HG02840 (cell line): ENCODE results near the gene MAML2.

Source experiments
- ATAC-seq: cut with Tn5 transposase; IDR thresholded peaks from one replicate; pipeline ENCODE4 v1.9.1; 2021; ENCODE audit warnings: mild to moderate bottlenecking, moderate library complexity, moderate number of reproducible peaks; ENCODE audit not compliant: unreplicated experiment, low FRiP score

The MAML2 gene

DNA sequence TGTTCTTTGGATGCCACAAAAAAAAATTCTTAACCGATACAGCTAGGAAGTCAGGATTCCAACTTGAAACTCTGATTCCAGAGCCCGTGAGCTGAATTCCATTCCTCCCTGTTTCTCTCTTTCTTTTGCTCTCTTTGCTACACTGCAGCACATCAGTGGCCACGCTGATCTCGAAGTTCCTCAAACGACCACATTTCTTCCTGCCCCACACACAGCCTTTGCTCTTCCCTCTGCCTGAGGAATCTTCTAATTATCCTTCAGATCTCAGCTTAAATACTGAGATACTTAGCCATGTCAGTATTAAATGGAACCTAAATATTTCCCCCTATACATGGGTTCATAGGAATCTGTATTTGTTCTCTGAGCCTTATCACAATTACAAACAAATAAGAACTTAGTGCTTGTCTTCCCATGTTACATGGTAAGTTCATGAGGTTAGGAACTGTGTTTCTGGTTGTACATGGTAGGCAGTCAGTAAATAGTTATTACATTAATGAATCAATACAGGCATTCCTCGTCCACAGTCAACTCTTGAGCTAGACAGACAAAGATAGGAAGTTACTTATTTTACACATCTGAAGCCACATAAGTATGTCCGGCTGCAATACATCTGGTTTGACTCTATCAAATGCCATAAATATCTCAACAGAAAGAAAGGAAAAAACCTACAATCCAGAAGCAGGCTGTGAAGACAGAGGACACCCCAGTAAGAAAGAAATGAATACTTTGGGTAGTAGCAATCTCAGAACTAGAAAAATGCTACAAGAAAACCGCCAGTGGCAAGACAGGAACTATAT, 86.6 kb downstream of the MAML2 start:
- no peak for ATAC-seq

DNA sequence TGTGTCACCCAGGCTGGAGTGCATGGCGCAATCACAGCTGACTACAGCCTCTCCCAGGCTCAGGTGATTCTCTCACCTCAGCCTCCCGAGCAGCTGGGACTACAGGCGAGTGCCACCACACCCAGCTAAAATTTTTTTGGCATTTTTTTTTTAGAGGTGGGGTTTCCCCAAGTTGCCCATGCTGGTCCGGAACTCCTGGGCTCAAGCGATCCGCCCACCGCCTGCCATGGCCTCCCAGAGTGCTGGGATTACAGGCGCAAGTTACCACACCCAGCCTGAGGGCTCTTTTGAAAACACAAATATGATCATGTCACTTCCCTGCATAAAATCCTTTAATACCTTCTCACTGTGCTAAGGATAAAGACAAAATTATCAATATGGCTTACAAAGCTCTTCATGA, 88.1 kb downstream of the MAML2 start:
- ATAC-seq, result no peak

DNA sequence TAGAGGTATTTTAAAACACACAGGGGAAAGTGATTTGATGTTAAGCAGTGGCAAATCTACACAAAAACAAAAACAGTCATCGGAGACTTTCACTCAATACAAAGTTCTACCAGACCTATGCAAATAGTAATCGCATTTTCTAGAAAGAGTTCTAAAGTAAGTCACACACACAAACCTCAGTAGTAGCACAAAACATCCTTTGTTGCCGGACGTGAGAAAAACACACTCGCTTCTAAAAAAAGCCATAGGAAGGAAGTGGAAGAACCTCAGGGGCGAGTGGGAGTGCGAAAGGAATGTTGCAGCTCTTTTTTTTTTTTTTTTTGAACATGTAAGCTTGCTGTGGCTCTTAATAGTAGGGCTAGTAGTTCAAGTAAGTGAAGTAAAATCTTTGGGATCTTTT, 88.9 kb downstream of the MAML2 start:
- no peak for ATAC-seq

DNA sequence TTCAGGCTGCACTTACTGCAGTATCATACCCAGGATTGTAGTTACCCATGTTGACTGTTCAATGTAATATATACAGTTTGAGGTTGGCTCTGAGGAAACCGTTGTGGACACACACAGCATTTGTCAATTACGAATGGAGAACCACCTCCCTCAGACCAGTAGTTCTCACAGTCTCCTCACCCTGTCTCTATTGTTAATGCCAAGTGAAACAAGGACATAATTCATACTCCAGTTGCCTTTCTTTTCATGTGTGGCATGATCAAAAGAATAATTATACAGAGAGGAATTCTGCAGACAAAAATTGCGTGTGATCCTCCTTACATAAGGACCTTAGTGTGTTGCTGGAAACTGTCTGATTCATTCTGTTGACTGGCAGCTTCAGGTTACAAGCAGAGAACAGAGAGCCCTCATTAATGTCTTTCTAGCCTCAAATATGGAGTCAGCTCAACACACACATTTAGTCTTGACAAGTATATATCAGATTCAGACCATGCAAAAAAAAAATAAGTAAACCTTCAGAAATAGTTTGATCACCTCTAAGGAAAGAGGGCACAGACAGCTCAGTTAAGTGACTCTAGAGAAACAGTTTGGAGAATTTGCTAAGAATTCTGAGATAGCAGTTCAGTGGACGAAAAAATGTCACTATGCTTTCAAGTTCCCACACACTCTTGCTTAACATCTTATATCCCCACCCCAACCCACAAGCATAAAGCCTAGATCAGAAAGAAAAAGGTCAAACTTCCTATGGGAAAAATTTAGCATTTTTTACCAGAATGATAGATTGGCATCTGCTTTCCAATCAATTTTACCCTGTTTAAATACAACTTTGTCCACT, 96.1 kb downstream of the MAML2 start:
- ATAC-seq, result no peak

DNA sequence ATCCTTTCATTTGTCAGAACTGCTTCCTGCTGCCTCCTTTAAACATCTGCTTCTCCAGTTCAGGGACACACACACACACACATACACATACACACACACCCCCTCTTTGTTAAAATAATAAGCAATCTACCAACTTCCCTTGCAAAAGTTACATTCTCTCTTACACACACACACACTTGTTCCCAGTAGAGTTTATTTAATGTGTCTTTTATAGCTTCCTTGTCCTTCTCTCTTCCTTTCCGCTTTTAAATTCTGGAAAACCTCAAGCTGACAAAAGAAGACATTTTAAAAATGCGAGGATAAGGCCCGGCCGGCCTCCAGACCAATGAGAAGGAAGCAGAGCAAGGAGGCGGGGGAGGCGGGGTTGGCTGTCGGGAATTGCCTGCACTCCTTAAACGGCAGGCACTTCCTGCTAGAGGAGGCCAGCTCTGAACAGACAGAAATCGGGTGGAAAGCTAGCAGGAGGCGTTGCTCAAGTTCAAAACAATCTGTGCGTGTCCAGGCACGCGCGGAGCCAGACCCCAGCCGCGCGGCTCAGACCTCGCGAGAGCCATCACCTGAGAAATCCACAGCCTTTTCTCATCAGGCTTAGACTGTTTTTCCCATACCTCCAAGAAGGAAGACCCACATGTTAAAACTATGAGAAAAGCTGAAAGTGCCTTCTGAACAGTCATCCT, 99.9 kb downstream of the MAML2 start:
- peak; percentile 83 for ATAC-seq

DNA sequence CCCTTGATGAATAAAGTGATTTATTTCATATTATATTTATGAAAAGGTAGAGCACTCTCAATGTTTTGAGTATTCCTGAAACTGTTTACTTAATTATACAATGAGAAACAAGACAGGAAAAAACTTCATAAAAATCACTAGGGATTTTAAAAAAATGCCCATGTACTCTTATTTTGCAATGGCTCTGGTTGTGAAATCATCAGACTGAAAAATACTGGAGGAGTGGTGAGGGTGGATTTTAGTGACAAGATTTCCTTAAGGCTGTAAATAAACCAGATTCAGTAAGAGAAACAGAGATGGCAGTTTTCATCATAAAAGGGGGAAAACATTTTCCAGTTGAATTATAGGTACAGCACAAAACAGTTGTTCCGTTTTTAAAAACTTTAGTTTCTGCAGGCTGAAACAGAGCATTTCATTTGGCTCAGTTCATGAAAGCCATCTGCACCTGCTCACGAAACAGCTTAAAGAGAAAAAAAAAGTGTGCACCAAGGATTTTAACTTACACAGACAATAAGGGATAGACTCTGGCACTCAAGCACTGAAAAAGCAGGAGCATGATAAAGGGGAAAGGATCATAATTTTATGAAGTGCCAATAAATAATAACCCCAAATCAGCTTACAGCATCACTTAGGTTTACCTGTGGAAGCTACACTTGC, 100.7 kb downstream of the MAML2 start:
- no peak for ATAC-seq

DNA sequence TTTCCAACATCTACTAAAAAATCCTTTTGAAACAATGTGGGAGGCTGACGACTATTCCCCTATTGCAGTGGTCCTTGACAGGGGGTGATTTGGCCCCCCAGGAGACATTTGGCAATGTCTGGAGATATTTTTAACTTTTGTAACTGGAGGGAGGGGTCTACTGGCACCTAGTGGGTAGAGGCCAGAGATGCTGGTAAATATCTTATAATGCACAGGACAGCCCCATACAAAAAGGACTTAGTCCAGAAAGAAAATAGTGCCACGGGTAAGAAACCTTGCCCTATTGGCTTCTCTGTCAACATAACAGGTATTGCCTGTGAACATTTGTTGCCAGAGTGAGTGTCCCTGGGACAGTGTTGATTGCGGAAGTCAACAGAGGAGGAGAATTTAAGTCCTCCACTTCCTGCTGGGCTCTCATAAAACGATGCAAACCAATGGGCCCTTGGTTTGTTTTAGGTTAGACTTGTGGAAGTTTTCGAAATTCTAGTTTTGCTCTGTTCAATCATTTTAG, 101.6 kb downstream of the MAML2 start:
- ATAC-seq, result no peak

DNA sequence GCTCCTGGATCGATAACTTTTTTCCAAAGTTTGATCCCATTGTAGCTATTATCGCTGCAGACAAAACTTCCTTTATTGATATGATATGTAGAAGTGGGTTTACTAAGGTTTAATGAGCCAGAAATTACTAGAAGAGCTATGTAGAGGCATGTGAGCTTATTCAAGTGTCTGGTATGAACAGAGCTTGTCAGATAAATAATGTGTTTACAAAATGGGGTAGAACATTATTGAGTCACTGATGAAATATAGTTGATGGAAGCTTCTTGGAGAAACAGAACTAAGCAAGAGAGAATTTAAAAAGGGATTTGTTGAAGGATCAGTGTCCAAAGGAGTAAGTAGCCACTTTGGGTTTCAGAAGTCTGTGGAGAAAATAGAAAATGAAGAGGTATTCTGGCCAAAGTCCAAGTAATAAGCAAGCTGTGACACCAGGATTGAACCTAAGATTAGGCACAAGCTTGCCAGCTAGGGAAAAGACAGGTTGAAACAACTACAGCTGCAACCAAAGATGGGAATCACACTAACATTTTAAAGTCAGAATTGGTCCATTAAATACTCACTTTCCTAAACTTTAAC, 104.3 kb downstream of the MAML2 start:
- ATAC-seq, result no peak

DNA sequence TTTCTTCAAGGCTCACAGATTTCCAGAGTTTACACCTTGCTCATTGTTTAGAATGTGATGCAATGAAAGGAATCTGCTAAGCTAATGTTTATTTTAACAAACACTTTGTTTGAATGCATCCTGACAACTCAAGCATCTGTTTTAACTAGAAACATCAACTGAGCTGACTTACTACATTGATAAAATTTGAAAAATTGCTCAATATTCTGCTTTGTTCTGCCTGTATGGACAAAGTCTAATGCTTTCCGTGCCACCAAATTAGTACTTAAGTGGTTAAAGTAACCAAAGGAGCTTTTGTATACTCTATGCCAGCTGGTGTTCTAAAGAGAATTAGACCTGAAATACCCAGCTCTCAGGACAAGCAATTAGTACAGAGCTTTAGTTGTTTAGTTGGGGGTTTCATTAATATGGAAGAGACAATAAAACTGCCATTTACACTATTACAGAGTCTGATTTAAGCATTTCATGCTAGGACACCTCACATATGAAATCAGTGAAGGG, 105.2 kb downstream of the MAML2 start:
- ATAC-seq, result no peak

DNA sequence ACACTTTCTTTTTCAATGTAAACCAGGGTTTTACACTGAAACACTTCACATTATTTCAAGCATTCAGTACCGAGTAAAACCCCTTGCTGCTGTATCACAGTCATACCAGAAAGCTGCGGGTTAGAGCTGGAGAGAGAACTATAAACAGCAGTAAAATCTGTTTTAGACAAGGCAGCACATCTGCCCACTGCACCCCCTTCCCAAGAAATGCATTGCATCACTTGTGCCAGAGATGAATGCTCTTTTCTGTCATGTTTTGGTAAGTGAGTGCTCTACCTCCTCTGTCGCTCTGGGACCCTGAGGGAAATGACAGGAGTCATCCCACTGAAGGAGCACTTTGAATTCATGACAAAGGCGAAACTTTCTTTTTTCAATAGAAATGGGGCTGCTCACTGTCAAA, 107.2 kb downstream of the MAML2 start:
- ATAC-seq, result no peak

DNA sequence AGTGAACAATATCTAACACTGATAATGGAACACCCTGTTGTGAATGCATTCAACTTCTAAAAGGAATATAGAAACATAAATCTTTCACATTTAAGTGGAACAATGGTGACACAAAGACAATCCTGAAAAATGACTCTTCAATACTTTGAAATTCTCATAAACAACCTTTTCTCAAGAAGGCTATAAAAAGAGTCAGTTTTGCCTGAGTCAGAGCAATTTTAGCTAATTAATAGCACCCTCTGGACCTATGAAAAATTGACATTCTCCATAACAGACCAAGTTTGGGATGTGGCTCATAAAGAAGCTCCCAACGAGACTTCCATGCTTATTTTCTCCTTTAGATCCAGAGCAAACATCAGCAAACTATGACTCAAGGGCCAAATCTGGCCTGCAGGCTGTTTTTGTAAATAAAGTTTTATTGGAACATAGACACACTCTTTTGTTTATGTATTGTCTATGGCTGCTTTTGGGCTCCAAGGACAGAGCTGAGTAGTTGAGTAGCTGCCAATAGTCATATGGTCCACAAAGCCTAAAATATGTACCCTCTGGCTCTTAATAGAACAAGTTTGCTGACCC, 108.0 kb downstream of the MAML2 start:
- no peak for ATAC-seq

DNA sequence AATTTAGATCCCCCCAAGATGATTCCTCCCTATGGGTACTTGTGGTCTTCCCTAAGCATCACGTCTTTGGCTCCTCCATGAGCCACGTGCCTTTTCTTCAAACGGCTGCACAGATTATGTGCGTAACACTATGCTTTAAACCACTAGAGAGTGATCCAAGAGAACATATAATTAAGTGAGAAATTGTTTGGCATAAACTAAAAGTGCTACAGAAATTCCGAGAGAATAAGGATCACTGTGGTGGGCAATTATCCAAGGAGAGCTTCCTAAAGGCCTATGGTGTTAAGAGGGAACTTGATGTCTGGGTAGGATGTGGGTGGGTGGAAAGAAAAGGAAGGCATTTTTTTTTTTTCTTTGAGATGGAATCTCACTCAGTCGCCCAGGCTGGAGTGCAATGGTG, 110.9 kb downstream of the MAML2 start:
- ATAC-seq, result no peak

DNA sequence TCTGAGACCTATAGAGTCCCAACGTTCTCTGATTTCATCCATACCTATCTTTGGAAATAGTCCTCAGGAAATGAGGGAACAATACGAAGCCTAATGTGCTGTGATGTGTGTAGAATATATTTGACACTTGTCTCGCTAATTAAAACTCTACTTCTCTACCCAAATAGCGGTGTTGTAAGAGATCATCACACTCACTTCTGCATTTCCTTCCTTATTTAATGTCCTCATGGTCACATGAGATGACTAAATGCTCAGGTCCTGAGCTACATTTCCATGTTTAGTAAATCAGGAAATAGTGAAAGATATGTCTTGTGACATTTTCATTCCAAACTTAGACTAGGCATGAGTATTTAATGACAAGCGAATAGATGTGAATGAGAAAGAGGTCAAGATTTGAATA, 112.3 kb downstream of the MAML2 start:
- no peak for ATAC-seq

DNA sequence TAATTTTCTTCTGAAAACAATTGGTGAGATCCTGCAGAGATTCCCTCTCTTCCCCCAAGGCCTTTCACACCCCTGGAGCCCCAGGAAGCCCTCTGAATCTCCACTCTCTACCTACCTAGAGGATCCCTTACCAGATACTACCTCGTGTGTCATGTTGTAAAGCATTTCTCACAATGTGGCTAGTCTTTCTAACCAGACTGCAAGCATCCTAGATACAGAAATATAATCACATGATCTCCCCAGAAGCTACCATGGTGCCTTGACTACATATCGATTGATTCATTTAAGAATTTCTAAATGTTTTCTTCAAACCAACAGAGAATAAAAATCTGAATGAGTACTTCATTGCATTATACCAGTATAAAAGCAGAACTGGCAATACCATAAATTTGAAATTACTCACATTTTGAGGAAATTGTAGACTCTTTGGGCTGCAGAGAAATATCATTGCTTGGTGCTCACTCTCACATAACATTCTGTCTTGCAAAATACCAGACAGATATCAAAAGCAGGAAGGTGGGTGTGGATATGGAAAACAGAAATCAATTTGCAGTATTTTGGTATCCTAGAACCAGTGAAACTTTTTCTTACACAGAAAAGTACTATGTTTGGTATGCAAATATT, 113.5 kb downstream of the MAML2 start:
- ATAC-seq, result no peak

DNA sequence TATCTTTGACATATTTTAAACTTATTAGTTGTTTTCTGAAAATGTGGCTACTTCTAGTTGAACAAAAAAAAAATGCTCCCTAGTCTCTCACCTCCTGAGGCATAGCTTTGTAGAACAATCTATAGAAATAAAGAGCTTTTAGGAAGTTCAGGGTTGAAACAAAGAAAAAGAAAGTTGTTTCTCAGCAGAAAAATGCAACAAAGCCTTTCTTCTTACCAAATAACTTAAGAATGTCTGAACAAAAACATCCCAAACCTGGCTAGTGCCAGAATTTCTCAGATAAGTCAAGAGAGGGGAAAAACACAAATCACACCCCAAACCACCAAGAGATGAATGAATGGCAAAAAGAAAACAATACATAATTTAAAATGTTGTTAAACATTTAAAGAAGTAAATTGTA, 114.1 kb downstream of the MAML2 start:
- ATAC-seq, result no peak

DNA sequence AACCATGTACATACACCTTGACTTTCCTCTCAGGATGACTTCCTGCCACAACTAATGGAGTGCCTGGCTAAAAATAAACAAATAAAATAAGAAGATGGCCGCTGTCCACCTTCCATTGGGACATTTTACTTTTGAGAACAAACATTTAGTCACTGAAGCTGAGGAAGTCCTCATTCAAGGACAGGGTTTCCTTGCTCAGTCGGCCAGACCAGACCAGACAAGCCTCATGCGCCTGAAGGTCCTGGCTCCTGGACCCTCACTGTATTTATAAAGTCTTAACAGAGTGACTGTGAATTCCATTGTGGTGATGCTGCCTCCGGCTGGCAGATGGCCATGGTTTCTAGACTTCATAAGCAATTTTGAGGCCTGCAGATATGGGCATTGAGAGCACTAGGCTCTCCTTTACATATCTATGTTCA, 114.5 kb downstream of the MAML2 start:
- no peak for ATAC-seq

DNA sequence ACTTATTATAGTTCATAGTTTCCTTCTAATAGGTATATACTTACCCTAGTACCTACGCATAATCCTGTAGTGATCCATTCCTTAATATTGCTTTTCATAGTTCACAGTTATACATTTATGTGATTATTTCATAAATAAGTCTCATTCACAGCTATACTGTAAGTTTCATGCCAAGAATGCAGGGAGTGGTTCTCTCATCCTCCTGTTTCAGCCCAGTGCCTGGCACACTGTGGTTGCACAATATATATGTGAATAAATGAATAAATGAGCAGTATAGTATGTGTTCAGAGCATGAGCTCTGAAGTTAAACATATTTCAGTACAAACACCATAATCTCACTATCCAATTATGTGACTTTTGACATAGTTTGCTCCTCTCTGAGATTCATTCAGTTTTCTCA, 115.8 kb downstream of the MAML2 start:
- ATAC-seq, result no peak

DNA sequence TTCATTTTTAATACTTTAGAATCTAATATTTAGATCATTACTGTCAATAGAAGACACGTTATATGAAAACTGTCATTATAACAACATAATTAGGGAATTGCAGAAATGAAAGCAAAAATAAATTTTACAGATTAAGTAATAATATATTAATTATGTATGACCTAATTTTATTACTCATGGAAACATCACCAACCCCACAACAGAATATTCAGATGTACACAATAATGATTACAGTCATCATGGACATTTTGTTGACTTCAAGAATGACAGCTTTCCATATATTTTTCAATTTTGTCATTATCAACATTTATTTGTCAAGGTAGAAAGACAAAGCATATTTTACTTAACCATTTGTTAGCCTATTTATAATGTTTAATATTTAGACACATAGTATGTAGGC, 119.9 kb downstream of the MAML2 start:
- no peak for ATAC-seq

DNA sequence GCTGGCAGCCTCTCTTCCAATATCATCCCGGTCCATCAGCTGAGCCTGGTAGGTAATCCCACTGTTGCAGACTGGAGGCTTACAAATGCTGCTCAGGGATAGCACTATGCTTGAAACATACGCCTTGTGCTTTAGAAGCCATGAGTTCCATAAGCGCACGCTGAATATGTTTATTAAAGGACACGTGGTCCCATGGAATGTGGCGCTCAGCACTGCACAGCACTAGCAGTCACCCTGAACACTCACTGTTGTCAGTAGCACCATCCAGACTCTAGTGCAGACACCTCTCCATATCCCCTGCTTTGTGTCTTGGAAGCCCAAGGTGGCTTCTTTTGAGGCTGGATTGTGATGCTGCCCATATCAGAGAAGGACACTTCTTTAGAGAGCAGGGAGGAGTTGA, 120.9 kb downstream of the MAML2 start:
- no peak for ATAC-seq
